Ovary (tissue), 9 donors: ENCODE data around the gene LIPG. TPM values are rescaled to one million over a fixed set of nuclear protein-coding genes. Genes with fewer than 3 reads are reported as not detected.

Experiments used
- DNase-seq, 5 donors: peaks; one replicate each; pipeline ENCODE4 v3.0.0-alpha.2; 2019 to 2020
- H3K27ac ChIP-seq, 2 donors: fragments of 200-600 bp; one replicate each; pipeline versions ENCODE4 v1.5.1 to v1.8.0; 2019 to 2022
- H3K27me3 ChIP-seq: fragments of 200-600 bp; one replicate; pipeline ENCODE4 v1.8.0; 2022
- H3K36me3 ChIP-seq: fragments of 200-600 bp; sonication (generic); one replicate; pipeline ENCODE4 v1.5.1; 2019
- H3K4me1 ChIP-seq: one replicate; pipeline ENCODE4 v1.8.1; 2013; ENCODE audit warnings: mild to moderate bottlenecking, moderate library complexity; ENCODE audit not compliant: insufficient read depth
- H3K4me3 ChIP-seq: fragments of 200-600 bp; sonication (generic); one replicate; pipeline ENCODE4 v1.5.1; 2017
- H3K9me3 ChIP-seq, 2 donors: fragments of 200-600 bp in 1 of 2; sonication (generic) in 1 of 2; one replicate each; pipeline versions ENCODE4 v1.5.1 to v1.8.1; 2013 to 2019; ENCODE audit warnings: mild to moderate bottlenecking in 1 of 2, moderate library complexity in 1 of 2
- CTCF ChIP-seq, 3 donors: fragments of 450-650 bp in 2 of 3; fragments of 200-600 bp in 1 of 3; IDR thresholded peaks; one replicate each; pipeline versions ENCODE4 v1.5.1 to v1.8.0; 2016 to 2022; ENCODE audit warnings: antibody characterized with exemption in 3 of 3, mild to moderate bottlenecking in 1 of 3
- EP300 ChIP-seq: sonication (generic); formaldehyde crosslinking; IDR thresholded peaks from one replicate; pipeline ENCODE4 v1.6.1; 2017; ENCODE audit warnings: antibody characterized with exemption
- POLR2A ChIP-seq: fragments of 450-650 bp; IDR thresholded peaks from one replicate; pipeline ENCODE4 v1.6.1; 2017; ENCODE audit warnings: antibody characterized with exemption, mild to moderate bottlenecking, moderate library complexity
- WGBS, 3 donors: extraction: QIAGEN DNeasy Blood & Tissue Kit in 1 of 3; methylation state at CpG; one replicate each; pipeline versions ENCODE4 v1.1.5 to v1.1.7; 2013 to 2017; 5-methylcytosine and 5-hydroxymethylcytosine counted together
- intact Hi-C, 4 donors: fragments of 100-400 bp; cut with DNase I; formaldehyde crosslinking; loops; one replicate each; pipeline versions ENCODE4 v1.11.0 to v1.15.1; 2022 to 2023
- polyA plus RNA-seq, 2 donors: library from polyadenylated mRNA; stranded (reverse); fragments of 200-250 nt in 1 of 2; fragments of 350-450 nt in 1 of 2; fragmentation: Illumina TruSeq in 1 of 2; extraction: RNeasy Lipid Tissue Mini Kit (QIAGEN cat#74804) in 1 of 2; gene quantifications; one replicate each; pipeline ENCODE4 v1.2.3, GENCODE V29; 2013 to 2014
- total RNA-seq, 7 donors: library from RNA; depleted of rRNA in 2 of 7; stranded (reverse); fragments of >200 nt in 2 of 7; fragmentation: NEBNext Ultra II Directional in 3 of 7; extraction: Animal tissue kit (Norgen Biotek cat#: 25700) in 3 of 7; gene quantifications; one replicate each; pipeline versions ENCODE4 v1.1.0 to v1.2.4, GENCODE V29; 2016 to 2023
- donor health status: DM: no; HTN: no; CAD: no; lungs with moderate emphysema.
- donor health status: DM: no; HTN: no; CAD: no.
- donor health status: Bipolar disorder and iron deficiency.
- donor health status: DM: yes; HTN: yes; CAD: no.
- donor health status: DM: no; HTN: no; CAD: no.
- donor health status: DM: yes; HTN: yes; CAD: no.

Gene LIPG
- total and polyA plus RNA-seq, 9 donors: 0.23 to 3.9 (median 0.60) TPM; not detected in 1

GRCh38 chr18:49585781-49586663 is 24.2 kb downstream of the LIPG start:
- no peak overlapping the region for H3K27ac ChIP-seq
- H3K27me3 ChIP-seq: no peaks in the 10 kb centered on the region
- H3K36me3 ChIP-seq: no peaks in the 10 kb centered on the region
- no peaks in the 10 kb centered on the region for H3K4me1 ChIP-seq
- no peak overlapping the region for H3K4me3 ChIP-seq
- H3K9me3 ChIP-seq: no peaks in the 10 kb centered on the region
- no peak for DNase-seq
- intact Hi-C loops: no loop called here
- 86 to 94% (median 92%) methylated on average over 9 of the region's 9 CpGs for WGBS, 3 donors
- TF ChIP-seq POLR2A: no peak
- TF ChIP-seq CTCF (IDR thresholded peaks at IDR 0.05): no peak
- no peak for TF ChIP-seq EP300

GRCh38 chr18:49588171-49588570 is 26.3 kb downstream of the LIPG start:
- 81 to 97% (median 88%) methylated on average over 6 of the region's 6 CpGs for WGBS, 3 donors
- H3K27ac ChIP-seq: no peak overlapping the region
- DNase-seq: no peak
- no peak overlapping the region for H3K4me3 ChIP-seq
- intact Hi-C loops: no loop called here
- no peaks in the 10 kb centered on the region for H3K36me3 ChIP-seq
- TF ChIP-seq EP300 (no peak), CTCF (IDR thresholded peaks at IDR 0.05) (no peak), POLR2A (no peak)
- H3K9me3 ChIP-seq: no peaks in the 10 kb centered on the region
- H3K4me1 ChIP-seq: no peaks in the 10 kb centered on the region
- no peaks in the 10 kb centered on the region for H3K27me3 ChIP-seq

GRCh38 chr18:49588971-49589370 is 27.1 kb downstream of the LIPG start:
- DNase-seq: no peak
- H3K9me3 ChIP-seq: no peaks in the 10 kb centered on the region
- H3K27ac ChIP-seq: no peak overlapping the region
- no peaks in the 10 kb centered on the region for H3K4me1 ChIP-seq
- H3K27me3 ChIP-seq: no peaks in the 10 kb centered on the region
- H3K4me3 ChIP-seq: no peak overlapping the region
- TF ChIP-seq EP300: no peak
- no peak for TF ChIP-seq POLR2A
- TF ChIP-seq CTCF (IDR thresholded peaks at IDR 0.05): no peak
- intact Hi-C loops: no loop called here
- H3K36me3 ChIP-seq: no peaks in the 10 kb centered on the region
- 86 to 93% (median 92%) methylated on average over 12 of the region's 12 CpGs for WGBS, 3 donors

- no peak for DNase-seq
- Histone ChIP-seq H3K9me3 (no peaks in the 10 kb centered on the region), H3K4me3 (no peak overlapping the region), H3K36me3 (no peaks in the 10 kb centered on the region), H3K27ac (no peak overlapping the region), H3K27me3 (no peaks in the 10 kb centered on the region), H3K4me1 (no peaks in the 10 kb centered on the region)
- TF ChIP-seq CTCF (IDR thresholded peaks at IDR 0.05) (no peak), EP300 (no peak), POLR2A (no peak)
- WGBS, 3 donors: 91 to 97% (median 95%) methylated on average over 9 to 10 of the region's 10 CpGs
- intact Hi-C loops: no loop called here
Observed at GRCh38 chr18:49590608-49591007, 28.8 kb downstream of the LIPG start.
